GM19438 (cell line): Measurements from ENCODE around the gene MYO5B.

Source experiments
- ATAC-seq: cut with Tn5 transposase; IDR thresholded peaks from one replicate; pipeline ENCODE4 v1.9.1; 2021; ENCODE audit warnings: low read depth; ENCODE audit not compliant: unreplicated experiment

The MYO5B gene

DNA sequence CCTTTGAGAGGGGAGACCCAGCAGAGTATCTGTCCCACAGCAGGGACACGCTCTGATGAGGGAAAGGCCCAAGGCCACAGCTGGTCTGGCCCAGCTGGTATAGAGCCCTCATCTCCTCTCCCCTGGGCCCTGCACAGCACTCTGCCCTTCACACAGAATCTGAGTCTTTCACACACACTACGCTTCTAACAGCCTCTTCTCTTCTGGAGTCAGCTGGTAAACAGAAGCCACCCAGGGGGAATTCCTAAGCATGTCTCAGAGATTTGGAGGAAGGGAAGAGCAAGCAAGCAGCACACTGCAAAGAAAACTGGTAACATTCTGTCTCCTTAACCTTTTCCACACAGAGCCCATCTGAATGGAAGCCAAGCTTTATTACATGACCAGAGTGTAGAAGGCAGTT is 260.5 kb downstream of the MYO5B start:
- no peak for ATAC-seq

DNA sequence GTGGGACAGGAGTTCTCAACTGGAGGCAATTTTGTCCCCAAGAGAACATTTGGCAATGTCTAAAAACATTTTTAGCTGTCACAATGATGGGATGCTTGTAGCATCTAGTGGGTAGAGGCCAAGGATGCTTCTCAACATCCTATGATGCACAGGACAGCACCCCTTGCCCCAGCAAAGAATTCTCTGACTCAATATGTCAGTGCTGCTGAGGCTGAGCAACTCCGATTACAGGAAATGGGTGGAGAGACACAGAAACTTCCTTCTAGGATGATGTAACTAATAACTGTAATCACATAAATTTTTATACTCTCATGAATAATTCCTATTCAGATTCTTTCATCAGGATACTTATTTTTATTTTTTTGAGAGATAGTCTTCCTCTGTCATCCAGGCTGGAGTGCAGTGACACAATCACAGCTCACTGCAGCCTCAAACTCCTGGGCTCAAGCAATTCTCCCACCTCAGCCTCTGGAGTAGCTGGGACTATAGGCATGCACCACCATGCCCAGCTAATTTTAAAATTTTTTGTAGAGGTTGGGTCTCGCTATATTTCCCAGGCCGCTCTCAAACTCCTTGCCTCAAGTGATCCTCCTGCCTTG is 261.3 kb downstream of the MYO5B start:
- ATAC-seq = no peak

DNA sequence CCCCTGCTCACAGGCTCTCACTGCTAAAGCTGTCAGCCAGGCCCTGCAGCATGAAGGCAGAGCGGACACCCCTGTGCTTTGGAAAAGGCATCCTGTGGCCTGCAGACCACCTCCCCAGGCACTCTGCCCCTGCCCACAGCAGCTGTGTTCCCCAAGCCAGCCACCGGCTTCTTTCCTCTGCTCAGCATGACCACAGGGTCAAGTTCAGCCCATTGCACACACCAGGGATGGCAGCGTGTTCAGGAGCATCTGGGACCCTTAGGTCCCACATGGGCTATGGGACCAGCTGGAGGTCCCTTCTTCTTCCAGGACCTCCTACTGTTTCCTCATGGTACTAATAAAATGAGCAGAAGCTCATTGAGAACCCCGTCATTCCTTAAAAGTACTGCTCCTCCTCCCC is 263.2 kb downstream of the MYO5B start:
- no peak for ATAC-seq

DNA sequence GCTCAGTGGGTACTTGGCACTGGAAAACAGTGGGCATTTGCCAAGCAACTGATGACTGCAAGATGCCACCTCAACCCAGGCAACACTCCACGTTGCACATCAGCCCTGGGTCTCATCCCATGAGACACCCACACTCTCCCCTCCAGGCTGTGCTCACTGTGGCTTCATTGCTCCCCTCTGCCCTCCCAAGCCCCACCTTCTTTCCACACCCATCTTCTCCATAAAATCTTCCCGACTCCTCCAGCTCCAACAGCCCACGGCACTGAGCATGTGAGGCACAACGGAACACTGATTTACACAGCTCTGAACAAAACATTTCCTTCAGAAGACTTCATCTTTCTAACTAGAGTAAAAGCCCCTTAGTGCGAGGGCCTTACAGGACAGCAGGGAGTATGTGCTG is 263.8 kb downstream of the MYO5B start:
- ATAC-seq = no peak

DNA sequence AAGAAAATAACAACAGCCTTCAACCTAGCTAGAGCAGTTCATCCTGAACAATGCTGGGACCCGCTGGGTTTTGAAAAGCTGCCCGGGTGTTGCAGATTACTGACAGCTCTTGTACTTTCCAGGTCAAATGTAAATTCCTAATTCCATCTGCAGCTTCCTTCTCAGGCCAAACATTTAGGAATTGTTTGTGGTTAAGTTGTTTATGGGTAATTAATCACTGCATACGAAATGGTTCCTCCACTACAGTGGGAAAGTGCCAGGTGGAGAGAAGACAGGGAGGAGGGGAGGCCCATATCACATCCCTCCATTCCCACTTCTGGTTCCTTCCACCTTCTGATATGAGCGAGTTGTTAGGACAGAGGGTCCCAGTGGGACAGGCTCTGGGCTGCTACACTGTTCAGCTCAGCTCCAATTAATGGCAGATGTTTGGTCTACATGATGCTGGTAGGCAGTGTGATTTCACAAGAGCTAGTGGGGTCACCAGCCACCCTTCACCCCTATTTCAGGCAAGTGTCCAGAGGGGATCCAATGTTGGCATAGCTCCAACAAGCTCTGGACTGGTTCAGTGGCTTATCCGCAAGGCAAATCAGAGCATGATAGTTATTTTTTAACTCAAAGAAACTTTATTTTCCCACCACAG is 268.7 kb downstream of the MYO5B start:
- ATAC-seq = no peak

DNA sequence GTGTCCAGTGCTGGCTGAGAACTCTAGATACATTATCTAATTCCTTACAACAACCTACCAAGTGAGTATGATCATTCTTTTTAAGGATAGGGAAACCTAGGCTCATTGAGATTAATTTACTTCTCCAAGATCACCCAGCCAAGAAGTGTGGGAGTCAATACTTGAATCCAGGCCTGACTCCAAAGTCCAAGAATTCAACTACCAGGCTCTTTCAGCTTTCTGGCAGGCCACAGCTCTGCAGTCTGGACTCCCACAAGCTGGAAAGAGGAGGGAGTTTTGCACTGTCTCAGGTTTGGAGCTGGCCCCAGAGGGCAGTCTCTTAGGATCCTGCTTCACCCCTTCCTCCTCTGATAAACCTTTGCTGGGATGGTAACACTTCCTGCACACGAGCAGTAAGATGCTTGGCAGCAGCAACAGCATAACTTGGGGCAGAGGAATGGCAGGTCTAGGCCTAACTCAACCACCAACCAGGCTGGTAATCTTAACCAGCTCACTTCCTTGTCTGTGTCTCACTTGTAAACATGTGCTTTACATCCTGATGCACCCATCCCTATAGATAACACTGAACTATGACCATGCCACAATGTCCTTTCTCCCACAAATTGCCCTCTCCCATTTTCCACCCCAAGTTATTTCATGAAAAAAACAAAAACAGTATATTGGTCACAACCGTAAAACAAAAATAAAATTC is 270.5 kb downstream of the MYO5B start:
- ATAC-seq = no peak

DNA sequence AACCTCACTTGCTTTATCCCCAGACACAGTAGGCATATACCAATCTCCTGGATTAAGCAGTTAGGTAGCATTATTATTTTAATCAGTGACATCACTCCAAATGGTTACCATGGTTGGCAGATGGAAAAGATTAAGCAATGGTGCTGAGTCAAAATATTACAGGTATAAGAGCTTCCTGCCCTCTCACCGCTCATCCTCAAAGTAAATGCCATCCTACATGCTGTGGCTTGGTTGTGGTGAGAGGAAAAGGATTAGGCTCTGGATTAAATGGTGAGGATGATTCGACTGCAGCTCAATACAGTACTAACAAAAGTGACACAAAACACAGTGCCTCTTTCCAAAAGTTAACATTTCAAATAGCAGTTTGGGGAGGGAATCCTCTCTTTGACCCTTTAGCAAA is 272.7 kb downstream of the MYO5B start:
- ATAC-seq = no peak

DNA sequence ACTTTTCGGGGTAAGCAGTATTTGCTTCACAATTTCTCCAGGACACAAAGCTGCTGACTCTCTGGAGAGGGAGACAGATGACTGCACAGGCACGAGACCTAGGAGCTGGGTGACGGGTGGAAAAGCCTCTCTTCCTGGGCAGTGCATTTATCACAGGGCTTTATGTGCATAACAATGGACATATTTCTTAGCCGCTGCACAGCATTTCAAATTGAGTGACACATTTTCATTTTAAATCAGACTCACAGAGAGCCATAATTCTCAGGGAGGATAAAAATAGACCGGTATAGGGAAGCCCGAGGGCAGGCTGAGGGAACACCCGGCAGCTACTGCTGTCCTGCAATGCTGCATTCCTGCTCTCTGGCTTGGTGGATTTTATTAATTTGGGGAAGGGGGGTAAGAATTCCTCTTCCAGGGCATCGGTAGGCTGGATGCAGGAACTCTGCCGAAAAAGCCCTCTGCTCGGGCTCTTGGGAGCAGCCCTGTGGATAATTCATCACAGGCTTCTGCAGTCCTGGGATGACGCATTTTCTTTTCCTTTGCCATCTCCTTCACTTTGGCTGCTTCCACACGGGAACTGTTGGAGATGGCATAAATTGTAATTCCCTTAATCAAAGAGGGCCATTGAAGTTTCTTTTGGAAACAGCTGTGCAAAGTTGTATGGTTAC is 273.5 kb downstream of the MYO5B start:
- ATAC-seq = no peak

DNA sequence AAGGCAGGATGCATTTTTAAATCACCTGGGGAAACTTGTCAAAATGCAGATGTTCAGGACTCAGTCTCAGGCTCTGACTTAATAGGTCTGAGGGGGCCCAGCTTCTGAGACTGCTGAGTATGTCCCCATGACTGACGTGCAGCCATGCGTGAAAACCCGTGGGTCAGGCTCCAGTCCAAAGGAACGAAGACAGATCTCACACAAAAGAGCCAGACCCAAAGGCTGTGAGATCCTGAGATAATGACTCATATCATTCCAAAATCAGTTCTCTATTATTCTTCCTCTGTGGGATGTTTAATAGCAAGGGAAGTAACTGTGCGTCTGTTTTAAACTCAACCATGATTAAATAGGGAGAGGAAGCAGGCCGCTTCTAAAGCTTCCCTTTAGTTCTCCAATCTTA is 274.2 kb downstream of the MYO5B start:
- ATAC-seq = no peak

DNA sequence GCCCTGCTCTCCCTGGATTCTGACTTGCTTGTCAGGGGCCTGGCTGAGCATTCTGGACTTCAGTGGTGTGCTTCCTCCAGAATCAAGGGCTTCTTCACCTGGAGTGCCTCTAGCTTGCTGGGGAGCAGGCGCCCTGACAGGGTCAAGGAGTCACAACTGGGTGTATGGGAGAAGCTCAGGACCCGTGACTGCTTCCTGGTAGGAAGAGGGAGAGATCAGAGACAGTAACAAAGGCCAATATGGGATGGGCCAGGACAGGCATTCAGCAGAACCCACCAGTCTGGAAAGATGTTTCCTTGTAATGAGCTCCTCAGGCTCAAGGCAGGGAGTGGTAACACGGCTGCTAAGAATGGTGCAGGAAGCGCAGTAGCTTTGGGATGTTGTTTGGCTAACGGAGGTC is 277.2 kb downstream of the MYO5B start:
- ATAC-seq = no peak

DNA sequence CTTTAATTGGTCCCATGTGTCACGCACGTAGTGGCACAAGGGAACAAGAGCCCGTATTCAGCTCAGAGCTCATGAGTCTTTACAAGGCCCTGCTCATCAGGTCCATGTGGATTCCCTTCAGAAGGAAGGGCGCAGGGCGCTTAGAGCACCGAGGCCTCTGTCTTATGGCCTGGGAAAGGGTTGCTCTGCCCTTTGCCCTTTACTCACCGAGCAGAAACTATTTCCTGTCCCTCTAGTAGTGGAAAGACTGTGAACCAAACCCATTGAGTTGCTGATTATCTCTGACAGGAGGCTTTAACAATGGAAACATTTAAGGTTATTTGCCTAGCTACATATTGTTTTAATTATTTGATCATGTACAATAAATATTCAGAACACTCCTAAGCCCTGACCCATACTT is 279.6 kb downstream of the MYO5B start:
- no peak for ATAC-seq

DNA sequence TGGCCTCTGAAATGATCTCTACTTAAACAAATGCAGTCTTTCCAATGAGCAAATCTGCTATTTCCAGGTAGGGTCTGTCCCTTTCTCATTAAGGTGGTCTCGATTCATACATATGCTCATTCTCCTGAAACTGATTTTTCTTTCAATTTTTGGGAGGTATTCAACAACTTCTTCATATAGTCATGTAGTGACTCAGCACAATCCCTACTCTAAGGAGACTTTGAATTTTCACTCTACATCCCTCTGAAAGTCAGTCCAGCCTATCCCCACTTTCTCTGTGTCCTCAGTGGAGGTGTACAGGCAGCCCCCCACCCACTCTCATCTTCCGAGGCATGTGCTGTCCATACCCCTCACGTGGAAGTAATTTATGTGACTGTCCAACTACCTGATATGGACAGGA is 281.7 kb downstream of the MYO5B start:
- ATAC-seq = no peak

DNA sequence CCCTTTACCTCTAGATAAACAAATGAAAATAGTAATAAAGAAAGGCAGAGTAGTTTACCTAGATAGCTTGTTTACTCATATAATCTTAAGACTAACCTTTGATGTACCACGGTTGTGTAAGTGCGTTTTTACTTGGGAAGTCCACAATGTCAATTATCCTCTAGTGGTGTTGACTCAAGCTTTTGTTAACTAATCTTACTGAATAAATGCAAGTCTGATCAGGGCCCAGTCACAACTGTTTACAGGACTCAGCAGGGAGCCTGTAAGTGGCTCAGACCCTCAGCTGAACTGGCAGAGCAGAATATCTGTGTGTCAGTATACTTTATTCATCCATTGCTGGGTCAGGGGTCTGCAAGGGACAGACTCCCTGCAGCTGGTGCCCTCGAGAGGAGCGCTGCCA is 283.5 kb downstream of the MYO5B start:
- ATAC-seq = no peak

DNA sequence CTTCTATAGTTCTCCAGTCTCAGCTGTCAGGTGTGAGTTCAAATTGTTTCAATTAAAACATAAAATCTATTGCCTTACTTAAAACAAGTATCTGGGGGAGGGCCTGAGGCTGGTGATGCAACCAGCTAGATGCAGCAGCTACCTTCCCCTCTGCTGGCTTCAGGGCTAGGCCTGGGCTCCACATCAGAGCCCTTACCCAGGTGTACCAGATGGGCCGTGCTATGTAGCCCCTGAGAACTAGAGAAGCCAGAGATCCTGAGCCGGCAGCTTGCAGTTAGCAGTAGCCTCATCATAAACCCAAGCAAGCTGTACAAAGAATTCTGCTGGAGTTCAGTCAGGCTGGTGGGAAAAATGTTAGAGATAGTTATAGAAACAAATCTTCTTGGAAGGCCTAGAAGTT is 284.0 kb downstream of the MYO5B start:
- no peak for ATAC-seq

DNA sequence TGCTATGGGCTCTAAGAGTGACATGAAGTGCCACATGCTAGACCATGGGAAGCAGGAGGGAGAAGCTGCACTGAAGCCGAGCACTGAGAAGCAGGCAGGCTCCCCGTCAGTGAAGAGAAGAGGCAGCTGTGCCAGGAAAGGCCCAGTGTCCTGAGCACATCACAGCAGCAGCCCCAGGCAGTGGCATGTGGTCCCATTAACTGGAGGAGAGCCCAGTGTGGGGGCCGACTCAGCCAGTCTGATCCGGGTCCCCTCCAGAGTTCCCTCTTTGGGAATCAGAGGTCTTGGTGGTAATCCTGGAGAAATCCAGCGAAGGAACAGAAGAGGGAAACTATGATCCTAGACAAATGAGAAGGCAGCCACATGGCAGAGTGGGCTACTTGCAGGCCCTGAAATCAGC is 284.9 kb downstream of the MYO5B start:
- ATAC-seq = no peak

DNA sequence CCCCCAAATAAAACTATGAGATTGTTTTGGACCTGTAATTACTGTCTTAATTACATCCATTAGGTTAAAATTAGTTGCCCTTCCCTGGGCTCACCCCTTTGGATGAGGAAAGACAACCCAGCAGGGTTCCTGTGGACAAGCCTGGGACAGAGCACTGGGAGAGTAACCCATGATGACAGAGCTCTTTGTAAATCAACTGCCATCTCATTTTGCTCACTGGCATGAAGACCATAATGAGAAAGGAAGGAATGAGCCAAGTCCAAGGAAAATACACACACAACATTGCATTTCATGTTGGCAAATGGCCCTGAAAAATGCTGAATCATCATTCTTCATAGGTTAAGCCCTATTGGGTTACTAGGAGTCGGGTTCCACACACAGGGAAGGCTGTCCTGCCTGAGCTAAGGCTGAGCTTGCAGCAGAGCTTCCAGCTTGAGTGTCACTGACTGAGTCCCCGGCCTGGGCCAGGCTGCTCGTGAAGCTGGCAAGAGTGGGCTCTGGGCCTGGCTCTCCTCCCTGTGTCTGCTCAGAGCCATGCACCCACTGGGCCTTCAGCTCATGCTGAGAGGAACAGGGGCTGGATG is 287.5 kb downstream of the MYO5B start:
- no peak for ATAC-seq

DNA sequence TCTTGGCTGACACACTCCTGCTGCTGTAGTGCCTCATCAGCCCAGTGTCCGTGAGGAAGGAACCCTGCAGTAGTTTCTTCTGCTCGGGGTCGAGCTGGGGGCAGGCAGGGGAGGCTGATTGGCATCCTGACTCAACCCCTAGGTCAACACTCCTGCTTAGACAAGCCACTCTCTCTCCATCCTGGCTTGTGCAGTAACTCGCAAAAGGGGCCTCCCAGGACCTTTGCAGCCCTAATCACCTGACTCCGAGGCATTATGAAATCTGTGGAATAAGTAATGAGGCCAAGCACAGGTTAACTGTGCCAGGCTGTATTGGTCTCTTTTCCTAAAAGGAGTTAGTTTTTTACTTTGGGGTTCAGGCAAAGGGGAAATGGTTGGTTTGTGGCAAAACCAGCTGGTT is 289.2 kb downstream of the MYO5B start:
- no peak for ATAC-seq

DNA sequence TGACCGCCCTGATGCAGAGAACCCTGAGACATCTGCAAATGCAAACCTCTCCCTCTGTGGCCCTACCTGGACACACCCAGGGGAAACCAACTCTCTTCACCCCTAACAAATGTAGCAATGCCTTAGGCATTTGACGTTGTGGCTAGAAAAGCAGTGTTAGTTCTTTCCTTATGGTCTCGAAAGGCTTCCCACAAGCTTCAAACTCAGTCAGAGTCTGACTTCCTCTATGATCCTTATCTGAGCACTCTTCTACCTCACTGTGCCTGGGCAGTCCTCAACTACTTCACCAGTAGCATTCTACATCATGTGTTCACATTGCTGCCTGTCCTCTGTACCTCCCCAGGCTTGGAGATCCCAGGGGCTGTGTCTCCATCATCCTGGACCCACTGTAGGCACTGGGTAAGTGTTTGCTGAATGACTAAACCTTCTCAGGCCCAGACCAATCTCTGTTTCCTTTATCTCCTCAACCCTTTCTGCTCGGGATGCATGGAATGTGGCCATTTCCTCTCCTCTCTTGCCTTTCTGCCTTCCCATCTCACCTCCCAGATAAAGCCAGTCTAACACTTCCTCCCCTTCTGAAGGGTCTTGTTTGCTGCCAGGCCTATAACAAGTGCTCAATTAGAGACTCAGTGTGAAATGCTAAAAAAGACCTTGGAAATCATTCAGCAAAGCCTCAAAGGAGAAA is 289.9 kb downstream of the MYO5B start:
- ATAC-seq = no peak

DNA sequence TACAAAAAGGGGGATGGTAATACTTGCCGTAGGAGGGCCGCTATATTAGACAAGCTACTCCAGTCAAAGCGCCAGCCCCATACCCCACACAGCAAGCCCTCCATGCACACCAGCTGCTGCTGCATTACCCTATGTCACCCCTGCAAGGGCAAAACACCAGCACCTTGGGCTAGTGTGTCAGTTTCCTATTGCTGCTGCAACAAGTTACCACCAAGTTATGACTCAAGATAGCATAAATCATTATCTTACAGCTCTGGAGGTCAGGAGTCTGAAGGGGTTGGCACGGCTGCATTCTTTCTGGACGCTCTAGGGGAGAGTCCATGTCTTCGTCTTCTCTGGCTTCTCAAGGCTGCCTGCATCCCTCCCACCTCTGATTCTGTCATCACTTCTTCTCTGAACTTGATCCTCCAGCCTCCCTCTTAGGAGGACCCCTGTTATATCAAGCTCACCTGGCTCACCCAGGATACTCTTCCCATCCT is 293.0 kb downstream of the MYO5B start:
- no peak for ATAC-seq

DNA sequence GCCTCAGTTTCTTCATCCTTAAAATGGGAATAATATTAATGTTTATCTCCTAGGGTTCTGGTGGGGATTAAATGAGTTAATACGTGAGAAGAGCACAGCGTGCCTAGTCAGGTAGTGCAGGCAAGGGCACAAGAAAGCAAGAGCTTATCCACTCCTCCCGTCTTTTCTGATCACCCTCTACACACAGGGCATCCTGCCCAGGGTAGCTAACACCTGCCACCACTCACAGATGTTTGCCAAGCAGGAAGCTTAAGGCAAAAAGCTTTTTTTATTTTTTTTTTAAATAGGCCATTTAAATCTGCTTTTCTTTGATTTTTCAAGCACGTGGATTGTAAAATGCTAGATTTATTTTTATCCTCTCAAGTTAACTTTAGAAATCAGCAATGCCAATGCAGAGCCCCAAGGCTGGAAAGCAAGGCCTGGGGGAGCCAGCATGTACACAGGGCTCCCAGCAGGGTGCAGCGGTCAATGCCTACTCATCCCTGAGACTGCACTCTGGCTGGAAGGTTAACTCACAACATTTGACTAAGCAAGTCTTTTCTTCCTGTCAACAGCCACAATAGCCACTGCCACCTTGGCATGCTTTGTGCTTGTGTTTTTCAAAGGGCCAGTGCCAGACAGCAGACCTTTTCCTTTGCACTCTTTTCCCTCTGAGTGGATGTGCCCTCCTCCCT is 295.2 kb downstream of the MYO5B start:
- ATAC-seq = no peak
